ENCODE data around the gene PRKAR2A.

DNA sequence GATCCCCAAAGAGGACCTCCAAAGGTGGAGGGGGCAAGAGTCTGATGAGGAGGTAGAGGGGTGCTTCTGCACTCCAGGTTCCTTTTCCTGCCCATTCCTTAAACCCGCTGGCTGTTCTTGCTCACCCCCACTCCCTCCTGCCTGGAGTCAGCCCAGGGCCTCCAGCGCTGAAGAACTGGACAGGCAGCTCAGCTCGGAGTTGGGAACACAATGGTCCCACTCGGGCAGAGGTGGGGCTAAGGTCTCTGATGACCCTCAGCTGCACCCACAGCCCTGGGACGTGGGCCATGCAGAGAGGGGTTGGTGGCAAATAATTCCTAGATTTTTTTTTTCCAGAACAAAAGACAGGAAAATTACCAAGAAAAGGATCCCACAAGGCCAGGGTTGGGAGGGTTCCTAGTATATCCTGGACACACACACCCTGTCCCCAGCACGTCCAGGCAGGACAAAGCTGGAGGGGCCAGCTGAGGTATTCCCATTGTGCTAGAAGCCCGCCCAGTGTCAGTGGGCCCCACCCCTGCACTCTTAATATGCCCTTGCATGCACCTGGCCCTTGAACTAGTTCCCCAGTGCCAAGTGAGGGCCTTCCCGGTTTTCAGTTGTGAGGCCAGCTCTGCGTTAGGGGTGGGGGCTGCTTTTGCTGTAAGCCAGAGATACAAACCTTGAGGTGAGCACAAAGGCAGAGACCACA, 108.6 kb downstream of the PRKAR2A start:
- TF ChIP-seq, protein P1, sequence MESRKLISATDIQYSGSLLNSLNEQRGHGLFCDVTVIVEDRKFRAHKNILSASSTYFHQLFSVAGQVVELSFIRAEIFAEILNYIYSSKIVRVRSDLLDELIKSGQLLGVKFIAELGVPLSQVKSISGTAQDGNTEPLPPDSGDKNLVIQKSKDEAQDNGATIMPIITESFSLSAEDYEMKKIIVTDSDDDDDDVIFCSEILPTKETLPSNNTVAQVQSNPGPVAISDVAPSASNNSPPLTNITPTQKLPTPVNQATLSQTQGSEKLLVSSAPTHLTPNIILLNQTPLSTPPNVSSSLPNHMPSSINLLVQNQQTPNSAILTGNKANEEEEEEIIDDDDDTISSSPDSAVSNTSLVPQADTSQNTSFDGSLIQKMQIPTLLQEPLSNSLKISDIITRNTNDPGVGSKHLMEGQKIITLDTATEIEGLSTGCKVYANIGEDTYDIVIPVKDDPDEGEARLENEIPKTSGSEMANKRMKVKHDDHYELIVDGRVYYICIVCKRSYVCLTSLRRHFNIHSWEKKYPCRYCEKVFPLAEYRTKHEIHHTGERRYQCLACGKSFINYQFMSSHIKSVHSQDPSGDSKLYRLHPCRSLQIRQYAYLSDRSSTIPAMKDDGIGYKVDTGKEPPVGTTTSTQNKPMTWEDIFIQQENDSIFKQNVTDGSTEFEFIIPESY (IDR thresholded peaks at IDR 0.05), result no peak
- TF ChIP-seq CTCF (IDR thresholded peaks at IDR 0.05; ENCODE audit: low read depth, low read length, missing input control) (no peak), JUND (IDR thresholded peaks at IDR 0.05) (no peak), RAD21 (IDR thresholded peaks at IDR 0.05) (no peak), ATF3 (IDR thresholded peaks at IDR 0.05) (no peak), NR2F2 (IDR thresholded peaks at IDR 0.05) (no peak)
- TF ChIP-seq, protein P2, sequence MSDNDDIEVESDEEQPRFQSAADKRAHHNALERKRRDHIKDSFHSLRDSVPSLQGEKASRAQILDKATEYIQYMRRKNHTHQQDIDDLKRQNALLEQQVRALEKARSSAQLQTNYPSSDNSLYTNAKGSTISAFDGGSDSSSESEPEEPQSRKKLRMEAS (IDR thresholded peaks at IDR 0.05), result no peak
- TF ChIP-seq, protein P3, sequence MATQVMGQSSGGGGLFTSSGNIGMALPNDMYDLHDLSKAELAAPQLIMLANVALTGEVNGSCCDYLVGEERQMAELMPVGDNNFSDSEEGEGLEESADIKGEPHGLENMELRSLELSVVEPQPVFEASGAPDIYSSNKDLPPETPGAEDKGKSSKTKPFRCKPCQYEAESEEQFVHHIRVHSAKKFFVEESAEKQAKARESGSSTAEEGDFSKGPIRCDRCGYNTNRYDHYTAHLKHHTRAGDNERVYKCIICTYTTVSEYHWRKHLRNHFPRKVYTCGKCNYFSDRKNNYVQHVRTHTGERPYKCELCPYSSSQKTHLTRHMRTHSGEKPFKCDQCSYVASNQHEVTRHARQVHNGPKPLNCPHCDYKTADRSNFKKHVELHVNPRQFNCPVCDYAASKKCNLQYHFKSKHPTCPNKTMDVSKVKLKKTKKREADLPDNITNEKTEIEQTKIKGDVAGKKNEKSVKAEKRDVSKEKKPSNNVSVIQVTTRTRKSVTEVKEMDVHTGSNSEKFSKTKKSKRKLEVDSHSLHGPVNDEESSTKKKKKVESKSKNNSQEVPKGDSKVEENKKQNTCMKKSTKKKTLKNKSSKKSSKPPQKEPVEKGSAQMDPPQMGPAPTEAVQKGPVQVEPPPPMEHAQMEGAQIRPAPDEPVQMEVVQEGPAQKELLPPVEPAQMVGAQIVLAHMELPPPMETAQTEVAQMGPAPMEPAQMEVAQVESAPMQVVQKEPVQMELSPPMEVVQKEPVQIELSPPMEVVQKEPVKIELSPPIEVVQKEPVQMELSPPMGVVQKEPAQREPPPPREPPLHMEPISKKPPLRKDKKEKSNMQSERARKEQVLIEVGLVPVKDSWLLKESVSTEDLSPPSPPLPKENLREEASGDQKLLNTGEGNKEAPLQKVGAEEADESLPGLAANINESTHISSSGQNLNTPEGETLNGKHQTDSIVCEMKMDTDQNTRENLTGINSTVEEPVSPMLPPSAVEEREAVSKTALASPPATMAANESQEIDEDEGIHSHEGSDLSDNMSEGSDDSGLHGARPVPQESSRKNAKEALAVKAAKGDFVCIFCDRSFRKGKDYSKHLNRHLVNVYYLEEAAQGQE (IDR thresholded peaks at IDR 0.05), result no peak

All from liver (tissue), 3 donors.